Measurements from ENCODE around the gene TYMS. TPM values are rescaled to one million over a fixed set of nuclear protein-coding genes. Genes with fewer than 3 reads are reported as not detected.

Gene TYMS
- total and polyA plus RNA-seq, 2 donors (not counting 3 experiments of a cell fraction or from before 2014, with no cell fraction given): 136 to 200 TPM

GRCh38 chr18:715626-716025 is 58.2 kb downstream of the TYMS start:
- TF ChIP-seq MAX (IDR thresholded peaks at IDR 0.05; ENCODE audit: insufficient read depth, insufficient read length) (no peak), MYC (IDR thresholded peaks at IDR 0.05; ENCODE audit: low read depth, low read length) (no peak), FOS (IDR thresholded peaks at IDR 0.05; ENCODE audit: borderline replicate concordance, insufficient read depth, low read length) (peak; percentile 18)
- H4K20me1 ChIP-seq (replicated peaks; ENCODE audit: control insufficient read depth, extremely low read depth, insufficient read depth, low read length): no peaks in the 10 kb centered on the region
- no TSS peak for BruUV-seq (replicated peaks)
- dilution Hi-C loops (cut with MboI; ENCODE audit: extremely low pct_ligation_motif_present, low sequenced_read_pairs): no loop called here
- peak; percentile 28 for DNase-seq (ENCODE audit: low read depth, low spot score)
- peaks cover 5% of the 10 kb centered on the region for H3K4me1 ChIP-seq (ENCODE audit: control insufficient read depth, extremely low read depth, insufficient read depth, low read length)
- H3K9me3 ChIP-seq (replicated peaks; ENCODE audit: control insufficient read depth, insufficient read depth, low read length): no peaks in the 10 kb centered on the region
- no peak overlapping the region for H3K27ac ChIP-seq (ENCODE audit: insufficient read depth, low read depth, low read length)
- CTCF ChIA-PET: interaction anchor here (0.8 to 3.1 kb wide), 10 partner anchors 9 to 124 kb away, joined by 3 to 23 read pairs (median 4); no protein-coding TSS in a partner anchor
- no peak overlapping the region for H2AFZ ChIP-seq (ENCODE audit: low read depth, low read length)
- H3K4me2 ChIP-seq (ENCODE audit: insufficient read depth, low read length): no peak overlapping the region
- no peaks in the 10 kb centered on the region for H3K27me3 ChIP-seq (ENCODE audit: control insufficient read depth in 2 of 2, insufficient read depth in 2 of 2, low read length in 2 of 2)
- FAIRE-seq: no peak
- H3K4me3 ChIP-seq (replicated peaks in 1 of 3; ENCODE audit: insufficient read depth in 1 of 3, low read depth in 1 of 3, low read length in 3 of 3): no peak overlapping the region
- peaks cover 9% of the 10 kb centered on the region for H3K79me2 ChIP-seq (ENCODE audit: control insufficient read depth, insufficient read depth, low read length)
- no peaks in the 10 kb centered on the region for H3K9me1 ChIP-seq (replicated peaks; ENCODE audit: control insufficient read depth, extremely low read depth, insufficient read depth, low read length)
- intact Hi-C loops (cut with micrococcal nuclease): no loop called here
- no peak overlapping the region for H3K9ac ChIP-seq (replicated peaks; ENCODE audit: extremely low read depth, insufficient read depth, low read length)
- POLR2A ChIA-PET: interaction anchor here (1.5 kb wide), 1 partner anchor 117 kb away, joined by 3 read pairs; no protein-coding TSS in a partner anchor
- H3K36me3 ChIP-seq (ENCODE audit: control insufficient read depth in 2 of 2, extremely low read depth in 1 of 2, insufficient read depth in 2 of 2, low read length in 2 of 2): peaks cover 0 to 2% of the 10 kb centered on the region in 2 experiments

- H3K4me1 ChIP-seq (ENCODE audit: control insufficient read depth, extremely low read depth, insufficient read depth, low read length): no peaks in the 10 kb centered on the region
- H3K27ac ChIP-seq (ENCODE audit: insufficient read depth, low read depth, low read length): no peak overlapping the region
- BruUV-seq (replicated peaks): no TSS peak
- no peaks in the 10 kb centered on the region for H3K9me1 ChIP-seq (replicated peaks; ENCODE audit: control insufficient read depth, extremely low read depth, insufficient read depth, low read length)
- H3K79me2 ChIP-seq (ENCODE audit: control insufficient read depth, insufficient read depth, low read length): no peaks in the 10 kb centered on the region
- H4K20me1 ChIP-seq (replicated peaks; ENCODE audit: control insufficient read depth, extremely low read depth, insufficient read depth, low read length): no peaks in the 10 kb centered on the region
- H3K4me2 ChIP-seq (ENCODE audit: insufficient read depth, low read length): no peak overlapping the region
- dilution Hi-C loops (cut with MboI; ENCODE audit: extremely low pct_ligation_motif_present, low sequenced_read_pairs): no loop called here
- DNase-seq (ENCODE audit: low read depth, low spot score) (no peak), FAIRE-seq (no peak)
- no peak overlapping the region for H3K4me3 ChIP-seq (replicated peaks in 1 of 3; ENCODE audit: insufficient read depth in 1 of 3, low read depth in 1 of 3, low read length in 3 of 3)
- TF ChIP-seq POLR2A (IDR thresholded peaks at IDR 0.05; ENCODE audit: low read depth, low read length): no peak
- TF ChIP-seq GATA2 (IDR thresholded peaks at IDR 0.05; ENCODE audit: insufficient read depth, insufficient read length, low read depth, low read length): no peak
- TF ChIP-seq EZH2 (IDR thresholded peaks at IDR 0.05; ENCODE audit: borderline replicate concordance, low read depth, low read length, severe bottlenecking): no peak
- TF ChIP-seq JUN (IDR thresholded peaks at IDR 0.05; ENCODE audit: borderline replicate concordance, insufficient read depth, insufficient read length, low read depth): no peak
- TF ChIP-seq FOS (IDR thresholded peaks at IDR 0.05; ENCODE audit: borderline replicate concordance, insufficient read depth, low read length): no peak
- no peak for TF ChIP-seq MYC (IDR thresholded peaks at IDR 0.05; ENCODE audit: low read depth, low read length)
- TF ChIP-seq POLR2AphosphoS5 (IDR thresholded peaks at IDR 0.05; ENCODE audit: insufficient read depth, low read depth, low read length): no peak
- no peak overlapping the region for H3K9ac ChIP-seq (replicated peaks; ENCODE audit: extremely low read depth, insufficient read depth, low read length)
- H3K36me3 ChIP-seq (ENCODE audit: control insufficient read depth in 2 of 2, extremely low read depth in 1 of 2, insufficient read depth in 2 of 2, low read length in 2 of 2): peaks cover 0 to 2% of the 10 kb centered on the region in 2 experiments
- CTCF ChIA-PET: interaction anchor here (1.8 to 3.1 kb wide), 3 partner anchors 23 to 123 kb away, joined by 5 to 23 read pairs (median 14); no protein-coding TSS in a partner anchor
- intact Hi-C loops (cut with micrococcal nuclease): no loop called here
- H3K27me3 ChIP-seq (ENCODE audit: control insufficient read depth in 2 of 2, insufficient read depth in 2 of 2, low read length in 2 of 2): no peaks in the 10 kb centered on the region
- POLR2A ChIA-PET: interaction anchor here (0.6 kb wide), 1 partner anchor 9 kb away, joined by 9 read pairs; no protein-coding TSS in a partner anchor
- H3K9me3 ChIP-seq (replicated peaks; ENCODE audit: control insufficient read depth, insufficient read depth, low read length): no peaks in the 10 kb centered on the region
- H2AFZ ChIP-seq (ENCODE audit: low read depth, low read length): no peak overlapping the region
Measured at GRCh38 chr18:717003-717402, 59.5 kb downstream of the TYMS start.

Other genes starting within 250 kb of the TYMS start
- 13.8 and 17.1 TPM in 2 replicates for gene COLEC12, start 157.0 kb upstream of the TYMS start, total RNA-seq
- gene COLEC12, start 157.0 kb upstream of the TYMS start, polyA plus RNA-seq: 7.6 and 8.0 TPM in 2 replicates
- not detected in 2 replicates for gene CETN1, start 77.3 kb upstream of the TYMS start, total RNA-seq
- gene CETN1, start 77.3 kb upstream of the TYMS start, polyA plus RNA-seq: not detected in 2 replicates
- gene CLUL1, start 60.7 kb upstream of the TYMS start, total RNA-seq: not detected in 2 replicates
- gene CLUL1, start 60.7 kb upstream of the TYMS start, polyA plus RNA-seq: not detected in 2 replicates
- gene ENOSF1, start 55.0 kb downstream of the TYMS start, total RNA-seq: 50.5 and 52.5 TPM in 2 replicates
- 15.3 and 19.5 TPM in 2 replicates for gene ENOSF1, start 55.0 kb downstream of the TYMS start, polyA plus RNA-seq
- 79.5 and 92.3 TPM in 2 replicates for gene YES1, start 154.6 kb downstream of the TYMS start, total RNA-seq
- gene YES1, start 154.6 kb downstream of the TYMS start, polyA plus RNA-seq: 12.6 and 16.5 TPM in 2 replicates
- gene ADCYAP1, start 247.2 kb downstream of the TYMS start, total RNA-seq: not detected in 2 replicates
- gene ADCYAP1, start 247.2 kb downstream of the TYMS start, polyA plus RNA-seq: not detected in 2 replicates